Measurements from ENCODE around the gene TRIM59. TPM values are rescaled to one million over a fixed set of nuclear protein-coding genes. Genes with fewer than 3 reads are reported as not detected.

Gene TRIM59
- total and polyA plus RNA-seq, 9 of the 15 experiments (the other 6 are each of a cell fraction or from before 2014, with no cell fraction given): 16.8 to 101 (median 34.8) TPM

GRCh38 chr3:160395297-160395696, 54.3 kb downstream of the TRIM59 start (continued):
- TF ChIP-seq MGA (IDR thresholded peaks at IDR 0.05) (0 out of 2 replicates have a peak, but pooled peaks have one; percentile 18), ZNF592 (IDR thresholded peaks at IDR 0.05) (peak; percentile 48; the same call in 1 of the 2 replicates), WHSC1 (IDR thresholded peaks at IDR 0.05; ENCODE audit: low read length) (no peak), ZNF77 (CRISPR knock-in tag; IDR thresholded peaks at IDR 0.05) (no peak), ZNF584 (CRISPR knock-in tag; IDR thresholded peaks at IDR 0.05; ENCODE audit: low read depth) (no peak), L3MBTL2 (IDR thresholded peaks at IDR 0.05) (peak; percentile 54; the same call in 1 of the 2 replicates), SMARCA5 (IDR thresholded peaks at IDR 0.05) (no peak), SPI1 (IDR thresholded peaks at IDR 0.05; ENCODE audit: borderline replicate concordance, low read depth, low read length) (peak; percentile 80), SMAD4 (CRISPR knock-in tag; conservative IDR thresholded peaks at IDR 0.05) (no peak)
